ENCODE measurements around the gene COL23A1.

COL23A1 gene

GRCh38 chr5:178434016-178434761, 156.0 kb downstream of the COL23A1 start:
- DNase-seq (ENCODE audit: low spot score): no peak

- DNase-seq (ENCODE audit: low spot score): no peak
Observed at GRCh38 chr5:178433273-178433775, 156.9 kb downstream of the COL23A1 start.

GRCh38 chr5:178432421-178433272, 157.5 kb downstream of the COL23A1 start:
- no peak for DNase-seq (ENCODE audit: low spot score)

- no peak for DNase-seq (ENCODE audit: low spot score)
Observed at GRCh38 chr5:178431782-178432165, 158.4 kb downstream of the COL23A1 start.

- DNase-seq (ENCODE audit: low spot score): no peak
Observed at GRCh38 chr5:178431063-178431781, 159.0 kb downstream of the COL23A1 start.

- DNase-seq (ENCODE audit: low spot score): no peak
Observed at GRCh38 chr5:178430186-178431062, 159.8 kb downstream of the COL23A1 start.

GRCh38 chr5:178429491-178430185, 160.6 kb downstream of the COL23A1 start:
- DNase-seq (ENCODE audit: low spot score): no peak

- DNase-seq (ENCODE audit: low spot score): no peak
Observed at GRCh38 chr5:178429156-178429468, 161.1 kb downstream of the COL23A1 start.

GRCh38 chr5:178428341-178429155, 161.6 kb downstream of the COL23A1 start:
- no peak for DNase-seq (ENCODE audit: low spot score)

GRCh38 chr5:178427576-178428197, 162.5 kb downstream of the COL23A1 start:
- DNase-seq (ENCODE audit: low spot score): no peak

GRCh38 chr5:178426326-178427130, 163.7 kb downstream of the COL23A1 start:
- no peak for DNase-seq (ENCODE audit: low spot score)

- no peak for DNase-seq (ENCODE audit: low spot score)
Observed at GRCh38 chr5:178425621-178426068, 164.5 kb downstream of the COL23A1 start.

GRCh38 chr5:178424810-178425177, 165.4 kb downstream of the COL23A1 start:
- no peak for DNase-seq (ENCODE audit: low spot score)

- no peak for DNase-seq (ENCODE audit: low spot score)
Observed at GRCh38 chr5:178423901-178424809, 166.0 kb downstream of the COL23A1 start.

GRCh38 chr5:178423431-178423830, 166.8 kb downstream of the COL23A1 start:
- DNase-seq (ENCODE audit: low spot score): no peak

GRCh38 chr5:178422400-178422775, 167.8 kb downstream of the COL23A1 start:
- no peak for DNase-seq (ENCODE audit: low spot score)

GRCh38 chr5:178421699-178422399, 168.3 kb downstream of the COL23A1 start:
- DNase-seq (ENCODE audit: low spot score): no peak

Data from activated CD4-positive, alpha-beta T cell treated with anti-CD3 and anti-CD28 coated beads, Interleukin-2, Interleukin-4, amounts not matched to agents 100 ng/mL and 50 ng/mL, durations not matched to agents 16 hours and 8 hours (primary cell).